ENCODE data around the gene RAB26. TPM values are rescaled to one million over a fixed set of nuclear protein-coding genes. Genes with fewer than 3 reads are reported as not detected.
A peak's percentile ranks its signal among the peaks of the same experiment; 100 is the strongest.
"Not testable (repeated sequence)": the region's sequence is repeated elsewhere in the genome, so short reads cannot be mapped to it uniquely, and the experiment has no call there.

Gene RAB26
- polyA plus RNA-seq, 1 donor from 2014 or later = 4.9 TPM

GRCh38 chr16:2122429-2122828, 26.0 kb upstream of the RAB26 start:
- no peak overlapping the region for H3K4me3 ChIP-seq (ENCODE audit: low read length)
- TF ChIP-seq POLR2AphosphoS5 (IDR thresholded peaks at IDR 0.05) (no peak), REST (IDR thresholded peaks at IDR 0.05; ENCODE audit: borderline replicate concordance) (no peak), CTCF (IDR thresholded peaks at IDR 0.05; ENCODE audit: poor library complexity, severe bottlenecking) (no peak), RAD21 (conservative IDR thresholded peaks at IDR 0.05) (no peak), EP300 (conservative IDR thresholded peaks at IDR 0.05; ENCODE audit: poor library complexity, severe bottlenecking) (no peak), TAF1 (IDR thresholded peaks at IDR 0.05; ENCODE audit: low read depth) (no peak)
- H3F3A ChIP-seq (ENCODE audit: insufficient read depth, low read length, poor library complexity, severe bottlenecking) = no peaks in the 10 kb centered on the region
- no peak overlapping the region for H2AFZ ChIP-seq (ENCODE audit: low read depth, low read length)
- no peak overlapping the region for H3K9ac ChIP-seq (ENCODE audit: low read length)
- H3K9me3 ChIP-seq (ENCODE audit: low read length) = no peaks in the 10 kb centered on the region
- no peaks in the 10 kb centered on the region for H3K27me3 ChIP-seq (ENCODE audit: insufficient read depth, low read depth, low read length)
- H3K27ac ChIP-seq (ENCODE audit: low read length) = no peak overlapping the region
- H3K4me2 ChIP-seq (ENCODE audit: low read length) = no peak overlapping the region
- H3K9me2 ChIP-seq (ENCODE audit: insufficient read depth, low read length) = no peaks in the 10 kb centered on the region
- no peaks in the 10 kb centered on the region for H4K20me1 ChIP-seq (ENCODE audit: insufficient read depth)
- H3K79me2 ChIP-seq (replicated peaks; ENCODE audit: insufficient read depth, low read length) = no peaks in the 10 kb centered on the region
- no peaks in the 10 kb centered on the region for H3K36me3 ChIP-seq (ENCODE audit: insufficient read depth, low read length)

- H4K20me1 ChIP-seq (ENCODE audit: insufficient read depth); H3K79me2 ChIP-seq (replicated peaks; ENCODE audit: insufficient read depth, low read length); H3K9me2 ChIP-seq (ENCODE audit: insufficient read depth, low read length); H3K9ac ChIP-seq (ENCODE audit: low read length); H3K9me3 ChIP-seq (ENCODE audit: low read length); H3K4me2 ChIP-seq (ENCODE audit: low read length); H2AFZ ChIP-seq (ENCODE audit: low read depth, low read length); H3F3A ChIP-seq (ENCODE audit: insufficient read depth, low read length, poor library complexity, severe bottlenecking); H3K27me3 ChIP-seq (ENCODE audit: insufficient read depth, low read depth, low read length); H3K36me3 ChIP-seq (ENCODE audit: insufficient read depth, low read length); H3K4me3 ChIP-seq (ENCODE audit: low read length); H3K27ac ChIP-seq (ENCODE audit: low read length): not testable (repeated sequence)
These were observed 25.3 kb upstream of the RAB26 start for GRCh38 chr16:2122934-2123683.

- H3K4me2 ChIP-seq (ENCODE audit: low read length); H3K9ac ChIP-seq (ENCODE audit: low read length); H4K20me1 ChIP-seq (ENCODE audit: insufficient read depth); H3F3A ChIP-seq (ENCODE audit: insufficient read depth, low read length, poor library complexity, severe bottlenecking); H3K79me2 ChIP-seq (replicated peaks; ENCODE audit: insufficient read depth, low read length); H3K27ac ChIP-seq (ENCODE audit: low read length); H3K4me3 ChIP-seq (ENCODE audit: low read length); H3K36me3 ChIP-seq (ENCODE audit: insufficient read depth, low read length); H2AFZ ChIP-seq (ENCODE audit: low read depth, low read length); H3K9me2 ChIP-seq (ENCODE audit: insufficient read depth, low read length); H3K9me3 ChIP-seq (ENCODE audit: low read length); H3K27me3 ChIP-seq (ENCODE audit: insufficient read depth, low read depth, low read length): not testable (repeated sequence)
These were observed 24.6 kb upstream of the RAB26 start for GRCh38 chr16:2123706-2124376.

GRCh38 chr16:2124377-2124693, 24.1 kb upstream of the RAB26 start:
- H3K4me3 ChIP-seq (ENCODE audit: low read length); H3K36me3 ChIP-seq (ENCODE audit: insufficient read depth, low read length); H3K9ac ChIP-seq (ENCODE audit: low read length); H3K4me2 ChIP-seq (ENCODE audit: low read length); H3K27me3 ChIP-seq (ENCODE audit: insufficient read depth, low read depth, low read length); H3K9me2 ChIP-seq (ENCODE audit: insufficient read depth, low read length); H4K20me1 ChIP-seq (ENCODE audit: insufficient read depth); H3K27ac ChIP-seq (ENCODE audit: low read length); H2AFZ ChIP-seq (ENCODE audit: low read depth, low read length); H3K9me3 ChIP-seq (ENCODE audit: low read length); H3F3A ChIP-seq (ENCODE audit: insufficient read depth, low read length, poor library complexity, severe bottlenecking); H3K79me2 ChIP-seq (replicated peaks; ENCODE audit: insufficient read depth, low read length): not testable (repeated sequence)

GRCh38 chr16:2124694-2125444, 23.6 kb upstream of the RAB26 start:
- H3K27ac ChIP-seq (ENCODE audit: low read length); H3K36me3 ChIP-seq (ENCODE audit: insufficient read depth, low read length); H2AFZ ChIP-seq (ENCODE audit: low read depth, low read length); H3F3A ChIP-seq (ENCODE audit: insufficient read depth, low read length, poor library complexity, severe bottlenecking); H3K79me2 ChIP-seq (replicated peaks; ENCODE audit: insufficient read depth, low read length); H3K9me2 ChIP-seq (ENCODE audit: insufficient read depth, low read length); H3K9me3 ChIP-seq (ENCODE audit: low read length); H3K4me3 ChIP-seq (ENCODE audit: low read length); H4K20me1 ChIP-seq (ENCODE audit: insufficient read depth); H3K27me3 ChIP-seq (ENCODE audit: insufficient read depth, low read depth, low read length); H3K4me2 ChIP-seq (ENCODE audit: low read length): not testable (repeated sequence)
- peak overlapping the region; percentile 16 for H3K9ac ChIP-seq (ENCODE audit: low read length)
